Adrenal gland (tissue), 19 donors: Measurements from ENCODE around the gene TACR2. TPM values are rescaled to one million over a fixed set of nuclear protein-coding genes. Genes with fewer than 3 reads are reported as not detected.

ENCODE experiments used
- DNase-seq, 7 donors: peaks; one replicate each; pipeline ENCODE4 v3.0.0-alpha.2; 2019 to 2020
- H3K27ac ChIP-seq, 5 donors: fragments of 200-600 bp; sonication (generic) in 4 of 5; 1 replicate in 3 of 5; 2 replicates in 2 of 5; pipeline versions ENCODE4 v1.5.1 to v1.8.0; 2016 to 2020; ENCODE audit warnings: mild to moderate bottlenecking in 1 of 5
- H3K27me3 ChIP-seq: fragments of 200-600 bp; 2 replicates; pipeline ENCODE4 v1.8.0; 2021
- H3K36me3 ChIP-seq, 2 donors: fragments of 200-600 bp; replicated peaks in 1 of 2; 1 replicate in 1 of 2; 2 replicates in 1 of 2; pipeline versions ENCODE4 v1.5.1 to v1.8.0; 2018 to 2022
- H3K4me1 ChIP-seq, 2 donors: fragments of 200-600 bp; replicated peaks in 1 of 2; 1 replicate in 1 of 2; 2 replicates in 1 of 2; pipeline versions ENCODE4 v1.5.1 to v1.8.0; 2018 to 2021
- H3K4me3 ChIP-seq, 4 donors: fragments of 200-600 bp; sonication (generic) in 3 of 4; one replicate each; pipeline ENCODE4 v1.5.1; 2016 to 2018
- H3K9me3 ChIP-seq, 3 donors: fragments of 200-600 bp; sonication (generic) in 1 of 3; replicated peaks in 1 of 3; 1 replicate in 2 of 3; 2 replicates in 1 of 3; pipeline versions ENCODE4 v1.5.1 to v1.8.0; 2016 to 2021
- POLR2A ChIP-seq, 2 donors: fragments of 450-650 bp; IDR thresholded peaks; one replicate each; pipeline ENCODE4 v1.6.1; 2017; ENCODE audit warnings: antibody characterized with exemption in 2 of 2, mild to moderate bottlenecking in 2 of 2, moderate library complexity in 1 of 2
- WGBS, 4 donors: extraction: QIAGEN DNeasy Blood & Tissue Kit in 2 of 4; methylation state at CpG; one replicate each; pipeline versions ENCODE4 v1.1.5 to v1.1.7; 2013 to 2017; 5-methylcytosine and 5-hydroxymethylcytosine counted together
- intact Hi-C, 2 donors: fragments of 100-400 bp; cut with DNase I; formaldehyde crosslinking; loops; one replicate each; pipeline versions ENCODE4 v1.14.1 to v1.15.0; 2022 to 2023
- long read RNA-seq, 10 donors: library from polyadenylated mRNA in 3 of 10; unstranded in 2 of 10; stranded (forward) in 1 of 10; transcript quantifications; one replicate each; pipeline ENCODE4 v2.0.0 and lab custom pipeline, GENCODE V29; 2021 to 2026
- polyA plus RNA-seq, 3 donors: library from polyadenylated mRNA; stranded (reverse); fragments of 200-250 nt in 2 of 3; fragments of 350-450 nt in 1 of 3; fragmentation: Illumina TruSeq in 1 of 3; extraction: RNeasy Lipid Tissue Mini Kit (QIAGEN cat#74804) in 1 of 3; gene quantifications; one replicate each; pipeline ENCODE4 v1.2.3, GENCODE V29; 2013 to 2014
- total RNA-seq, 9 donors: library from RNA; depleted of rRNA in 4 of 9; stranded (reverse); fragments of >200 nt in 4 of 9; fragments of 120-200 nt in 1 of 9; fragmentation: NEBNext Ultra II Directional in 1 of 9; extraction: Animal tissue kit (Norgen Biotek cat#: 25700) in 1 of 9; gene quantifications; one replicate each; pipeline versions ENCODE4 v1.1.0 to v1.2.4, GENCODE V29; 2013 to 2023
- TF ChIP-seq, protein P1 (sequence below), 6 experiments: fragments of 450-650 bp in 4 of 6; fragments of 200-600 bp in 2 of 6; sonication (generic) in 1 of 6; IDR thresholded peaks; 1 replicate in 5 of 6; 2 replicates in 1 of 6; pipeline versions ENCODE4 v1.5.1 to v1.8.0; 2016 to 2021; ENCODE audit warnings: antibody characterized with exemption in 6 of 6, mild to moderate bottlenecking in 2 of 6, moderate library complexity in 1 of 6
- donor health status: healthy with polysubstance abuse.
- donor health status: Bipolar disorder and iron deficiency.
- donor health status: DM: yes; HTN: yes; CAD: no.
- donor health status: DM: no; HTN: no; CAD: no.
- donor health status: DM: no; HTN: no; CAD: no.
- donor health status: DM: yes; HTN: yes; CAD: no.

TACR2 gene
- under 1 TPM in 7 of 9 donors, not detected in 2; 0.11 to 0.55 (median 0.35) TPM for total RNA-seq
- under 1 TPM in 2 of 3 donors, not detected in 1; 0.33 to 0.37 TPM for polyA plus RNA-seq
- long read RNA-seq, donor 1 = 0 reads
- long read RNA-seq, donor 2 = 0 reads
- long read RNA-seq, donor 3, partial matches to known transcripts = 0 of 1 reads
- long read RNA-seq, donor 3, other reads (novel, unspliced or antisense) = 0 of 1 reads
- long read RNA-seq, donor 4 = 0 reads
- long read RNA-seq, donor 5, partial matches to known transcripts = 0 of 1 reads
- long read RNA-seq, donor 5, other reads (novel, unspliced or antisense) = 0 of 1 reads
- long read RNA-seq, donor 6 = 0 reads
- long read RNA-seq, donor 7 = 0 reads
- long read RNA-seq, donor 8 = 0 reads
- long read RNA-seq, donor 9 = 0 reads
- long read RNA-seq, donor 10 = 0 reads

DNA sequence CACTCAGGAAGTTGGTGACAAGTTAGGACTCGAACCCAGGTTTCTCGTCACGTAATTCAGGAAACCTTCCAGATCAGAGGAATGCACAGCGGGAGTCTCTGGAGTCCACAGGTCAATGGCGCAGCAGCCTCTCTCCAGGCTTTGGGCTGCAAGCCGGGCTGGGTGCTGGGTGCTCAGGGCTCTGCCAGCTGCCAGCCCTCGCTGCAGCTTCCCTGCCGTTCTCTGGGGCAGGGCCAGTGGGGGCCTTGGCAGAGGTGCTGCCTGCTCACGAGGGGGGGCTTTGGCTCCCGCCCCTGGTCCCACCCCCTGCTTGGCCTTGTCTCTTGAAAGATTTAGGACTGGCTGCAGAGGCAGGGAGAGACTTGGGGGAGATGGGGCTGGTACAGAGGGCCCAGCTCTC lies at the start of gene TACR2:
TSS of gene TACR2 (minus strand) at position 224 of the 400 bp plus-strand sequence. CDS start 595 bp downstream, outside the sequence.
- no peaks in the 10 kb centered on the region for H3K4me1 ChIP-seq
- H3K9me3 ChIP-seq = no peaks in the 10 kb centered on the region
- TF ChIP-seq, protein P1, sequence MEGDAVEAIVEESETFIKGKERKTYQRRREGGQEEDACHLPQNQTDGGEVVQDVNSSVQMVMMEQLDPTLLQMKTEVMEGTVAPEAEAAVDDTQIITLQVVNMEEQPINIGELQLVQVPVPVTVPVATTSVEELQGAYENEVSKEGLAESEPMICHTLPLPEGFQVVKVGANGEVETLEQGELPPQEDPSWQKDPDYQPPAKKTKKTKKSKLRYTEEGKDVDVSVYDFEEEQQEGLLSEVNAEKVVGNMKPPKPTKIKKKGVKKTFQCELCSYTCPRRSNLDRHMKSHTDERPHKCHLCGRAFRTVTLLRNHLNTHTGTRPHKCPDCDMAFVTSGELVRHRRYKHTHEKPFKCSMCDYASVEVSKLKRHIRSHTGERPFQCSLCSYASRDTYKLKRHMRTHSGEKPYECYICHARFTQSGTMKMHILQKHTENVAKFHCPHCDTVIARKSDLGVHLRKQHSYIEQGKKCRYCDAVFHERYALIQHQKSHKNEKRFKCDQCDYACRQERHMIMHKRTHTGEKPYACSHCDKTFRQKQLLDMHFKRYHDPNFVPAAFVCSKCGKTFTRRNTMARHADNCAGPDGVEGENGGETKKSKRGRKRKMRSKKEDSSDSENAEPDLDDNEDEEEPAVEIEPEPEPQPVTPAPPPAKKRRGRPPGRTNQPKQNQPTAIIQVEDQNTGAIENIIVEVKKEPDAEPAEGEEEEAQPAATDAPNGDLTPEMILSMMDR (IDR thresholded peaks at IDR 0.05) = no peak
- no peak for TF ChIP-seq POLR2A (IDR thresholded peaks at IDR 0.05)
- 50 to 62% (median 54%) methylated on average over 5 to 10 of the region's 10 CpGs; no CpG with 5 or more reads in 1 of the 4 donors for WGBS, 4 donors
- no peak within 1 kb of the TSS for H3K27ac ChIP-seq
- DNase-seq = no peak
- no peaks in the 10 kb centered on the region for H3K36me3 ChIP-seq
- no peaks in the 10 kb centered on the region for H3K27me3 ChIP-seq
- intact Hi-C loops = no loop called here
- H3K4me3 ChIP-seq = no peak within 1 kb of the TSS

DNA sequence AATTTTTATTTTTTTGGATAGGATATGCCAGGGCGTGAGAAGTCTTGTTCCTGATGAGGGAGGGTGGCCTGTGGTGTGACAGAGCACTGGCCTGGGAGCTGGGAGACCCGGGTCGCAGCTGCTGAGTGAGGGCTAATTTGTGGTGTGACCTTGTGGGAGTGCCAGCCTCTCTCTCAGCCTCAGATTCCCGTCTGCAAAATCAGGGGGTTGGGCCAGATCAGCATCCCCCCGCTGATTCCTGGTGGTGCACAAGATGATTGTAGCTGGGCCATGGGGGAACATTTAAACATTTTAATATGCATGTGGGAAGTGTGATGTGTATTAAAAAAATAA lies 49.4 kb upstream of the TACR2 start:
- H3K4me1 ChIP-seq = peaks cover 5 to 18% of the 10 kb centered on the region in 2 donors
- TF ChIP-seq, protein P1 (IDR thresholded peaks at IDR 0.05) = no peak
- no peak for TF ChIP-seq POLR2A (IDR thresholded peaks at IDR 0.05)
- no peaks in the 10 kb centered on the region for H3K36me3 ChIP-seq
- H3K9me3 ChIP-seq = no peaks in the 10 kb centered on the region
- no peak for DNase-seq
- H3K27ac ChIP-seq = no peak overlapping the region
- intact Hi-C loops = no loop called here
- 35 to 72% (median 62%) methylated on average over 3 to 5 of the region's 5 CpGs for WGBS, 4 donors
- H3K27me3 ChIP-seq = no peaks in the 10 kb centered on the region
- no peak overlapping the region for H3K4me3 ChIP-seq

DNA sequence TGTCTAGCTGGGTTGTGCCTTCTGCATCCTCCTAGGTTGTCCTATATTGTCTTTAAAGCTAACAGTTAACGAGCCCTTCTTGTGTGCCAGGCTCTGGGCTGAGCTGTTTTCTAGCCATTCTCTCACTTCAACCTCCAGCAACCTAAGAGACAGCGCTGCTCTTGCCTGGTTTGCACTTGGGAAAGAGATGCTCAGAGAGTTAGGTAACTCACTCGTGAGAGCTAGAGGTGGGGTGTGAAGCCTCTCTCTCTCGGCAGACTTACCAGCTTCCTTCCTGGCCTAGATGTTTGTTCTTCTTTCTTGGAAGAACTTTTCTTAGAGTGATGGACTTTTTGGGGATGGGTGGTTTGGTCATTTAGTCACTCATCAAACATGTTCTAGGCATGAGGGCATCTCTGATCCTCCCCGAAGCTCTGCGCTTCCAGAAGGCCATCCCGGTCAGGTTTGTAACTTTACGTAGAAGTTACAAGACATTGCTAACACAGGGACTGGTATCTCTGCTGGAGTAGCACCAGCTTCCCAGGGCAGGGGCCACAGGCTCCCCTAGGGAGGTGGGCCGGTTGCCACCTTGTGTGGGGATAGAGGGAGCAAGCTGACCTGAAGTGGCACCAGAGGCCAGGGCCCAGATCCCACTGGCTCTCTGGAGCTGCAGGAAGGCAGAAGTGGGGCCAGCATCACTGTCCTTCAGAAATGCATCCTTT lies 48.9 kb upstream of the TACR2 start:
- TF ChIP-seq, protein P1 (IDR thresholded peaks at IDR 0.05) = no peak
- no peak for TF ChIP-seq POLR2A (IDR thresholded peaks at IDR 0.05)
- H3K4me3 ChIP-seq = no peak overlapping the region
- no peaks in the 10 kb centered on the region for H3K9me3 ChIP-seq
- intact Hi-C loops = no loop called here
- no peak for DNase-seq
- peaks cover 5 to 23% of the 10 kb centered on the region in 2 donors for H3K4me1 ChIP-seq
- peak overlapping the region in 2 of 5 donors; percentile 62 to 69 for H3K27ac ChIP-seq
- WGBS, 4 donors = 82 to 90% (median 84%) methylated on average over 9 of the region's 9 CpGs
- no peaks in the 10 kb centered on the region for H3K36me3 ChIP-seq
- H3K27me3 ChIP-seq = no peaks in the 10 kb centered on the region

DNA sequence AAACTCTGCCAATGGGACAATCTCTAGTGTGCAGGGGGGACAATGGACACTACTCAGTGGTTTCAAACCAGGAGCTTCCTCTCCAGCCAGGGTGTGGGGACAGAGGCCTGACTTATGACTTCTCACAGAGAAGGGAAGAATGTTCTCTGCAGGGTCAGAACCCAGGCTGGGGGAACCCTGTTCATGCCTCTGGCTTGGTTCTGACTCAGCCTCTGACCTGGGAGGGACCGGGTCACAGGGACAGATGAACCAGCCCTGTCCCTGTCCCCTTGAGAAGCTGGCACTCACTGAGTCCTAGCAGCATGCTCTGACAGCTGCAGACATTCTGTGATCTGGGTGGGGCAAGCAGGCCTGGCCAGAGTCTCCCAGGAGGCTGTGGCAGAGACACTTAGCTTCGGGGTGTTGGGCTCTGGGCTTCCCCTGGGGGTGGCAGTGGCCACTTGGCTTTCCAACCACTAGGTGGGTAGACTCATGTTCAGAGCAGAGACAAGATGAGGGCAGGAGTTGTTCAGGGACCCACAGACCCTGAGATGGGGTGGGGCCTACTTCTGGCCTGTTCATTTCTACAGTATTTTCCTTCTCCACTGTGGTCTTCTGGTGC lies 48.2 kb upstream of the TACR2 start:
- Histone ChIP-seq H3K4me1 (peaks cover 5 to 30% of the 10 kb centered on the region in 2 donors), H3K27ac (peak overlapping the region in 3 of 5 donors; percentile 43 to 69 (median 62)), H3K9me3 (no peaks in the 10 kb centered on the region), H3K27me3 (no peaks in the 10 kb centered on the region), H3K36me3 (no peaks in the 10 kb centered on the region), H3K4me3 (no peak overlapping the region)
- WGBS, 4 donors = 25 to 69% (median 68%) methylated on average over 1 to 2 of the region's 2 CpGs
- TF ChIP-seq, protein P1 (IDR thresholded peaks at IDR 0.05) = no peak
- no peak for TF ChIP-seq POLR2A (IDR thresholded peaks at IDR 0.05)
- DNase-seq = peak in 4 of 7 donors; percentile 33 to 62 (median 52)
- intact Hi-C loops = no loop called here
